ENCODE results near the gene PPIP5K2. TPM values are rescaled to one million over a fixed set of nuclear protein-coding genes. Genes with fewer than 3 reads are reported as not detected.
"Not testable (repeated sequence)": the region's sequence is repeated elsewhere in the genome, so short reads cannot be mapped to it uniquely, and the experiment has no call there.

The PPIP5K2 gene
- total RNA-seq, 1 donor from 2014 or later = 51.1 TPM

DNA sequence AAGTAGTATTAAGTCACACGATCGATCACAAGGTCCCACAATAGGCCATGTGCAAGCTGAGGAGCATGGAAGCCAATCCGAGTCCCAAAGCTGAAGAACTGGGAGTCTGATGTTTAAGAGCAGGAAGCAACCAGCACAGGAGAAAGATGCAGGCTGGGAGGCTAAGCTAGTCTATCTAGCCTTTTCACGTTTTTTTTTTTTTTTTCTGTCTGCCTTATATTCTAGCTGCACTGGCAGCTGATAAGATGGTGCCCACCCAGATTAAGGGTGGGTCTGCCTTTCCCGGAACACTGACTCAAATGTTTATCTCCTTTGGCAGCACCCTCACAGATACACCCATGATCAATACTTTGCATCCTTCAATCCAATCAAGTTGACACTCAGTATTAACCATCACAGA is 6.5 kb downstream of the PPIP5K2 start:
- no peak for DNase-seq

DNA sequence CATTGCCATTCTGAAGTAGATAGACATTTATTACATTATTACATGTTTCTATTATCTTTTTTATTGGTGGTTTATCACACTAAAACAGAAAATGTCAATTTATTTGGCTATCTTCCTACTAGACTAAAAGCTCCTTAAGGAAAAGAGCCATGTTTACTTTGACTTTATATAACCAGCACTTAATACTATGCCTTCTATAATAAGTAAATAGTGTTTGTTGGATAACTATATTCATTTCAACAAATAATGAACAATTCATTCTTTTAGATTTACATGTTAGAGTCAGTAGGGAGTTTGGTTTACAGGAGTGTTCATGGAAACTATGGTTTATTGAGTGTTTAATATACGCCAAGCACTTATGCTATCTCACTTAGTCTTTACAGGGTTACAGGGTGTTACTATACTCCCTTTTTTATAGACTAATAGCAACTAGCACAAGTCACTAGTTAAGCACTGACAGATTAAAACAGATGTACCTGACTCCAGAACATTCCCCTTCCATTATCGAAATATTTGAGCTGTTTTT is 7.3 kb downstream of the PPIP5K2 start:
- no peak for DNase-seq

GRCh38 chr5:103128202-103128601 is 8.1 kb downstream of the PPIP5K2 start:
- DNase-seq = no peak

DNA sequence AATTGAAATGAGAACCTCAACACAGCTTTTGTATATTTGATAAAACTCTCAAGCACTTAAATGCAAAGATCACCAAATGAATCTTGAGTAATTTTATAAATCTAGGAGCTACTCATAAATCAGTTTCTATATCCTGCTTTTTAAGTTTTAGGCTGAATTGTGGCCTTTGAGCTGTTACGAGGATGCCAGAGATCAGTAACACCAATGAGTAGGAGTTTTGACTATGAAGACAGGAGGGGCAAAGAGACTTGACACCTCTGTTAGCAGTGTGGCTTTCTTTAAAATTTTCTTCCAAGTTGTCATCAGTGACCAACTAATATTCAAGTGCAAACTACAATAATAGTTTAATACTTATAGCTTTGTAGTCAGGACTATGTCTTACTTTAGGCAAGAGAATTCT is 12.6 kb downstream of the PPIP5K2 start:
- DNase-seq = no peak

- no peak for DNase-seq
Observed at GRCh38 chr5:103133231-103133630, 13.1 kb downstream of the PPIP5K2 start.

DNA sequence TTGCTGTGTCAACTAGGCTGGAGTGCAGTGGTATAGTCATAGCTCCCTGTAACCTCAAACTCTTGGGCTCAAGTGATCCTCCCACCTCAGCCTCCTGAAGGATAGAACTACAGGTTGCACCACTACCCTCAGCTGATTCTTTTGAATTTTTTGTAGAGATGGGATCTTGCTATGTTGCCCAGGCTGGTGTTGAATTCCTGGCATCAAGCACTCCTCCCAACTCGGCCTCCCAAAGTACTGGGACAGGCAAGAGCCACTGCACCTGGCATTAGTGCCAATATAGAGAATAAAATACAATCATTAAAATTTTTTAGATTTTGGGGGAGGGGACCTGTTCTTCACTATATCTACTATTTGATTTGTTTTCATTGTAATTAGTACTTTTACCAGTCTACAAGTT is 15.4 kb downstream of the PPIP5K2 start:
- DNase-seq = no peak

DNA sequence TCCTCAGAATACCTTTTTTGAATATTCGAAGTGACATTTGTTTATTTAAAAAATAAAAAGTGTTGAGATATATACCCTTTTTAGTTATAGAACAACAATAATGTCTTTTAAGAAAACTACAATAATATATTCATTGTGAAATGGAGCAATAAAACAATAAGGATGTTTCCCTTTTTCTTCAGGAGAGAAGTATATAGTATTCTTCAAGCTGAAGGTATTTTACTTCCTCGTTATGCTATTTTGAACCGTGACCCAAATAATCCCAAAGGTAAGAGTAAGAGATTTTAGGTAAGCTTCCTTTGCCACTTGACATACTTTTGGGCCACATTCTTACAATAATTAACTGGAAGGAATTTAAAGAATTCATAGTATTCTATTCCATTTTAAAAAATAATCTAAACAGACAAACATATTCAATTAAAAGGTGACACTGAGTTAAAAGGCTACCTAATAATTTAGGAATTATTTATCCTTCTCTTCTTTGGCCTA is 18.1 kb downstream of the PPIP5K2 start:
- no peak for DNase-seq

DNA sequence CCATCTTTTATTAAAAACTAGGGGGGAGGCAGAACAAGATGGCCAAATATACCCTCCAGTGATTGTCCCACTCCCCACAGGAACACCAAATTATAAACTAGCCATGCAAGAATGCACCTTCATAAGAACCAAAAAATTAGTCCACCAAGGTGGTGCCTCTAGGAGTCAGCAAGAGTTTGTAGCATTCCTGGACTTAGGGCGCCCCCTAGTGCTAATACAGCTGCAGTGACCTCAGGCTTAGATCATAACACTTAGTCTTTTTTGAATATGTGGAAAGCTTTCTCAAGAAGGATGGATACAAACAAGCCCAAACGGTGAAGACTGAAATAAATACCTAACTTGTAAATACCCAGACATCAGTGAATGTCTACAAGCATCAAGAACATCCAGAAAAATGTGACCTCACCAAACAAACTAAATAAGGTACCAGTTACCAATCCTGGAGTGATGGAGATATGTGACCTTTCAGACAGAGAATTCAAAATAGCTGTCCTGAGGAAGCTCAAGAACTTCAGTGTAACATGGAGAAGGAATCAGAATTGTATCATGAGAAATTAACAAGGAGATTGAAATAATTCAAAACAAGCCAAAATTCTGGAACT is 19.3 kb downstream of the PPIP5K2 start:
- peak; percentile 86 for DNase-seq

GRCh38 chr5:103142132-103142531 is 22.0 kb downstream of the PPIP5K2 start:
- DNase-seq = not testable (repeated sequence)

- DNase-seq = no peak
Observed at GRCh38 chr5:103145196-103145595, 25.1 kb downstream of the PPIP5K2 start.

GRCh38 chr5:103148213-103148612 is 28.1 kb downstream of the PPIP5K2 start:
- DNase-seq = no peak

DNA sequence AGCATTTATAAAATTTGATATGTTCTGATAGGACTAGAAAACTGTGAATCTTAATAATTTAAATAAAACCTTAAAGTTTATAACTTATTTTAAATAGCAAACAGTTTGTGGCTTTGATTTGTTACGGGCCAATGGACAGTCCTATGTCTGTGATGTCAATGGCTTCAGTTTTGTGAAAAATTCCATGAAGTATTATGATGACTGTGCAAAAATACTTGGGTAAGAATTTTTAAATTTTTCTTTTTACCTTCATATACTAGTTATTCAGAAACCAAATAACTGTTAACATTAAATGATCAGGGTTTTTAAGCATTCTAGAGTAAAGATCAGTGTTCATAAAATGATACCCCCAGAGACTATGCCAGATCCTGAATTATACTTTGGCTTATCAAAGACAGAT is 31.1 kb downstream of the PPIP5K2 start:
- no peak for DNase-seq

DNA sequence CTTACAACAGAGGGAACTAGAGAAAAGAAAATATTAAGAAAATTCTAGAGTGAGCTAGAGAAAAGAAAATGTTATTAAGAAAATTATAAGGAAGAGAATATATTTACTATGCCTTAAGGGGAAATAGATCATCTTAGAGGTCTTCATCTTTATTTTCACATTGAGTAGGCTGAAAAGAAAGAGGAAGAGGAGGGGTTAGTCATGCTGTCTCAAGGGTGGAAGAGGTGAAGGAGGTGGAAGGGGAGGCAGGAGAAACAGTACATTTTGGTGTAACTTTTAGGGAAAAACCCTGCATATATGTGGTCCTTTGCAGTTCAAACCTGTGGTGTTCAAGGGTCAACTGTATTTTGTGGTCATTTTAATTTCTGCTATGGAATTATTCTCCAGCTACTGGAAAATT is 46.6 kb downstream of the PPIP5K2 start:
- DNase-seq = no peak

- DNase-seq = no peak
Observed at GRCh38 chr5:103174147-103174546, 54.0 kb downstream of the PPIP5K2 start.

DNA sequence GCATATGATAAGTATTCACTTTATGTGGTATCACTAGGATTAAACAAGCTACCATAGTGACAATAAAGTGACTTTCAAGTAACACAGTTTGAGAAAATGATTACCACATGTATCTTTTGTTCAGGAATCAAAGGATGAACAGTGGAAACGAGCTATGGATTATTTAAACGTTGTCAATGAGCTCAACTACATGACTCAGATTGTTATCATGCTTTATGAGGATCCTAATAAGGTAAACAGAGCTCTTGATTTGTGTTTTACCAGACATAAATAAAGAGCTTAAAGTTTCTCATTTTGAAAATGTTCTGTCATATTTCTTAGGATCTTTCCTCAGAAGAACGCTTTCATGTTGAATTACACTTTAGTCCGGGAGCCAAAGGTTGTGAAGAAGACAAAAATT is 57.4 kb downstream of the PPIP5K2 start:
- no peak for DNase-seq

DNA sequence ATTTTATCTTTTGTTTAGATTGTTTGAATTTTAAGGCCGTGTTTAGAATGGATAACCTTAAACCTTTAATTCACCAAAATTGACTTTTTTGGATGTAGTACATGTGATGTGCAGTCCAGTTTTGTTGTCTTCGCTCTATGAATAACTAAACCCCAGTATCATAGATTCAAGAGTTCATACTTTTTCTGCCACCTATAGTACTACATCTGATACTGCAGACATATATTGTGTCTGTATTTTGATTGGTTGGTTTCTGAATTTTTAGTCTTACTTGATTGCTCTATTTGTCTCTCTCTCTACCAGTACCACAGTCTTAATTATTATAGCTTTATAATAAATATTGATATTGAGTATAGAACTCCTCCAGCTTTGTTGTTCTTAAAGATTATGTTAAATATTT is 58.1 kb downstream of the PPIP5K2 start:
- no peak for DNase-seq

DNA sequence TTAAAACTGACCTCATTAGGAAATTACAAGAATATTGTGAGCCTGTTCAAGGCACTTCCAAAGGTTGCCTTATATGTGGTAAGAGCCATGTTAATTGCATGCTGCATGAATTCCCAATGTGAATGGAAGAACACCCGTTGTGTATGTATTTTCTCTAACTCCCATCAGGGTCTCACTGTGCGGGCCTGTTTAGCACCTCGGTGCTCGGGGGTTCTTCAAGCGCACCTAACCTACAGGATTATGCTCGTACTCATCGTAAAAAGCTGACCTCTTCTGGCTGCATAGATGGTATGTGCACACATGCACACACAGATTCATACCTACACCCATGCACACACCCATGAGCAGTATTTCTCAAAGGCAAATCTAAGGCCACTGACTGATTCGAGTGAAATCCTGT is 66.1 kb downstream of the PPIP5K2 start:
- DNase-seq = no peak

- no peak for DNase-seq
Observed at GRCh38 chr5:103188436-103188835, 68.3 kb downstream of the PPIP5K2 start.

DNA sequence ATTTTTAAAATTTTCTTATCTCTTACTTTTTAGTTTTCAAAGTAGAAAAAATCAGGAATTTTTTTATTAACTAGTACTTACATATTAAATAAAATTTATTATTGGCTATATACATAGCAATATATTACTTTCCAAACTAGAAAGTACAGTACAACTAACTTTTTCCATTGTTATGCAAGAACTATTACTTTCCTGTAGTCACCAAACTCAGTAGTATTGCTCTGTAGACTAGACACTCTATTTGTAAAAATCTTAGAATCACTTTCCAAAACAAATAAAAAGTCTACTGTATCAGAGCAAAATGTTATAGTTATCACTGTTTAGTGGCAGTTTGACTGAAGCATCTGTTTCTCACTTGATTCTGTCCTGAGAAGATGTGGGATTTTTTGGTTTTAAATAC is 83.1 kb downstream of the PPIP5K2 start:
- DNase-seq = no peak

- DNase-seq = not testable (repeated sequence)
Observed at GRCh38 chr5:103204990-103205389, 84.9 kb downstream of the PPIP5K2 start.

- DNase-seq = no peak
Observed at GRCh38 chr5:103205991-103206700, 86.0 kb downstream of the PPIP5K2 start.

DNA sequence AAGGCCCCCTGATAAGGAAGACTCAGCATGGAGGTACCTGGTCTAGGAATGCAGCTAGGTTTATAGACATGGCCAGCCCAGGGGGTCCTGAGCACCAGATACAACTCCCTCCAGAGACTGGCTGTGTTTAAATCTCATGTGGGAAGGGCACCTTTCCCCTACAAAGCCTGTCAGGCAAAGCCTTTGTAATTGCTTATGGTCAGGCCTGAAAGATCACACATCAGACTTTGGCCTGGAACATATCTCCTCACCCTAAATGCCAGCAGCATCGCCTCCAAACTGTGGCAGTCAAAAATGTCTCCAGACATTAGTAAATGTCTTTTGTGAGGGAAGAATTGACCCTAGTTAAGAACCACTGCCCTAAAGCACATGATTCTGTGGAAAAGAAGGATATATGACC is 86.9 kb downstream of the PPIP5K2 start:
- DNase-seq = no peak

DNA sequence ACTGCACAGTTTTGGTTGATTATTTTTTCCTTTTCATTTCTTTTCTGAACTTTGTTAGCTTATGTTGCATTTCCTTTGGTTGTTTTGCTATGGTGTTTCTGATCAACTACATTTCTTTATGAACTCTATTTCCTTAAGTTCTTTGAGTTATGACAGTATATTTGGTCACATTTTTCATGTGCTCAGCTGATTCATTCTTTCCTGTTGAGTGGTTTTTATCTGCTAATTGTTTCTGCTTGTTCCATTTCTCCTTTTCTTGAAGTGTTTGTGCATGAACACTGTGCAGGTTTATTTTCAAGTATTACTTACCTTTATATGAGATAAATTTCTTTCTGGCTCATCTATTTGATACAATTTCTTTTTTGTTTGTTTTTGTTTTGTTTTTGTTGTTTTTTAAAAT is 87.6 kb downstream of the PPIP5K2 start:
- DNase-seq = peak; percentile 58

- peak; percentile 61 for DNase-seq
Observed at GRCh38 chr5:103208460-103208859, 88.4 kb downstream of the PPIP5K2 start.

Data from dermis blood vessel endothelial cell (primary cell).